ENCODE data around the gene FAM83F.

The FAM83F gene

GRCh38 chr22:40037320-40037719 lies 42.6 kb downstream of the FAM83F start:
- DNase-seq, result no peak

- no peak for DNase-seq
Measured at GRCh38 chr22:40039482-40040115, 44.8 kb downstream of the FAM83F start.

- peak; percentile 69 for DNase-seq
Measured at GRCh38 chr22:40040927-40041326, 46.2 kb downstream of the FAM83F start.

GRCh38 chr22:40041366-40042137 lies 46.8 kb downstream of the FAM83F start:
- no peak for DNase-seq

- DNase-seq, result peak; percentile 60
Measured at GRCh38 chr22:40042312-40042711, 47.6 kb downstream of the FAM83F start.

GRCh38 chr22:40043081-40043480 lies 48.3 kb downstream of the FAM83F start:
- peak; percentile 76 for DNase-seq

- no peak for DNase-seq
Measured at GRCh38 chr22:40043793-40044101, 49.0 kb downstream of the FAM83F start.

GRCh38 chr22:40044102-40044869 lies 49.5 kb downstream of the FAM83F start:
- DNase-seq, result peak; percentile 88

GRCh38 chr22:40044870-40045834 lies 50.4 kb downstream of the FAM83F start:
- DNase-seq, result no peak

GRCh38 chr22:40046126-40046525 lies 51.4 kb downstream of the FAM83F start:
- DNase-seq, result no peak

GRCh38 chr22:40050258-40050657 lies 55.5 kb downstream of the FAM83F start:
- DNase-seq, result no peak

- DNase-seq, result no peak
Measured at GRCh38 chr22:40051322-40051721, 56.6 kb downstream of the FAM83F start.

GRCh38 chr22:40053460-40053859 lies 58.7 kb downstream of the FAM83F start:
- no peak for DNase-seq

- DNase-seq, result no peak
Measured at GRCh38 chr22:40054486-40054885, 59.7 kb downstream of the FAM83F start.

GRCh38 chr22:40055143-40055883 lies 60.6 kb downstream of the FAM83F start:
- DNase-seq, result no peak

- no peak for DNase-seq
Measured at GRCh38 chr22:40056154-40056553, 61.4 kb downstream of the FAM83F start.

- no peak for DNase-seq
Measured at GRCh38 chr22:40056559-40056958, 61.8 kb downstream of the FAM83F start.

- DNase-seq, result no peak
Measured at GRCh38 chr22:40057652-40058051, 62.9 kb downstream of the FAM83F start.

- DNase-seq, result no peak
Measured at GRCh38 chr22:40058265-40058664, 63.5 kb downstream of the FAM83F start.

GRCh38 chr22:40065981-40066380 lies 71.2 kb downstream of the FAM83F start:
- no peak for DNase-seq

GRCh38 chr22:40067639-40068038 lies 72.9 kb downstream of the FAM83F start:
- no peak for DNase-seq

GRCh38 chr22:40070701-40071100 lies 75.9 kb downstream of the FAM83F start:
- no peak for DNase-seq

Measured in DMS79 treated with DMSO at 0.1 percent for 48 hours (cell line).